Glutamatergic neuron (in vitro differentiated cells): ENCODE data around the gene RTL5. TPM values are rescaled to one million over a fixed set of nuclear protein-coding genes. Genes with fewer than 3 reads are reported as not detected.

ENCODE experiments used
- DNase-seq: peaks from one replicate; pipeline ENCODE4 v3.0.0; 2022
- H3K27ac Mint-ChIP-seq: one replicate; pipeline ENCODE4 v1.8.0; 2020; ENCODE audit warnings: mild to moderate bottlenecking, mixed read lengths, inconsistent platforms; ENCODE audit not compliant: unreplicated experiment
- H3K27me3 Mint-ChIP-seq: one replicate; pipeline ENCODE4 v1.8.0; 2020; ENCODE audit warnings: mild to moderate bottlenecking, moderate library complexity, mixed read lengths, inconsistent platforms; ENCODE audit not compliant: unreplicated experiment
- H3K36me3 Mint-ChIP-seq: one replicate; pipeline ENCODE4 v1.8.0; 2020; ENCODE audit warnings: mild to moderate bottlenecking, mixed read lengths, inconsistent platforms; ENCODE audit not compliant: unreplicated experiment
- H3K4me1 Mint-ChIP-seq: one replicate; pipeline ENCODE4 v1.8.0; 2020; ENCODE audit warnings: mild to moderate bottlenecking, low read depth, mixed read lengths, inconsistent platforms; ENCODE audit not compliant: unreplicated experiment
- H3K4me3 Mint-ChIP-seq: one replicate; pipeline ENCODE4 v1.8.0; 2020; ENCODE audit warnings: mild to moderate bottlenecking, mixed read lengths, inconsistent platforms; ENCODE audit not compliant: unreplicated experiment
- H3K9me3 Mint-ChIP-seq: one replicate; pipeline ENCODE4 v1.8.0; 2020; ENCODE audit warnings: mild to moderate bottlenecking, moderate library complexity, mixed read lengths, inconsistent platforms; ENCODE audit not compliant: unreplicated experiment
- total RNA-seq: library from RNA; stranded (reverse); fragmentation: NEBNext Ultra II Directional; extraction: Animal tissue kit (Norgen Biotek cat#: 25700); gene quantifications from one replicate; pipeline ENCODE4 v1.2.1, GENCODE V29; 2021; ENCODE audit not compliant: unreplicated experiment
- TF ChIP-seq, protein P1 (sequence below): fragments of 200-600 bp; sonication (generic); IDR thresholded peaks from one replicate; pipeline ENCODE4 v1.5.0; 2021; ENCODE audit not compliant: partially characterized antibody, unreplicated experiment

RTL5 gene
- total RNA-seq, 1 donor from 2014 or later: 18.2 TPM

DNA sequence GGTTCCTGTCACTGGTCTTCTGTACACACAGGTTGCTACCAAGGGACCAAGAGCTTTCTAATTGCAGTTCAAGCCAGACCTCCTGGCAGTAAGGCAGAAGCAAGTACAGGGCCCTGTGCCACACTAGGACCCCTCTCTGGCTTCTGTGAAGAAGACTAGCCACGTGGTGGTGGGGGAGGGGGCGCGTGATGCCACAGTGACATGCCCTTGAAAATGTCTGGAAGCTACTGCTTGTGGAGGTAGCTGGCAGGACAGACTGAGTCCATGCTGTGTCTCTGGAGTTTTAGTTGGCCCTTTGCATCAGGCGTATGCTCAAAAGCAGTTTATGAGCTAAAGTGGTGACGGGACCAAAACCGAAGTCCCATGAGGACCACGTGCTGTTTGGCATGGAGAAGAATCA, 50.9 kb downstream of the RTL5 start:
- no peaks in the 10 kb centered on the region for H3K36me3 Mint-ChIP-seq
- no peak overlapping the region for H3K4me3 Mint-ChIP-seq
- peaks cover 4% of the 10 kb centered on the region for H3K27me3 Mint-ChIP-seq
- H3K9me3 Mint-ChIP-seq: peaks cover 2% of the 10 kb centered on the region
- TF ChIP-seq, protein P1, sequence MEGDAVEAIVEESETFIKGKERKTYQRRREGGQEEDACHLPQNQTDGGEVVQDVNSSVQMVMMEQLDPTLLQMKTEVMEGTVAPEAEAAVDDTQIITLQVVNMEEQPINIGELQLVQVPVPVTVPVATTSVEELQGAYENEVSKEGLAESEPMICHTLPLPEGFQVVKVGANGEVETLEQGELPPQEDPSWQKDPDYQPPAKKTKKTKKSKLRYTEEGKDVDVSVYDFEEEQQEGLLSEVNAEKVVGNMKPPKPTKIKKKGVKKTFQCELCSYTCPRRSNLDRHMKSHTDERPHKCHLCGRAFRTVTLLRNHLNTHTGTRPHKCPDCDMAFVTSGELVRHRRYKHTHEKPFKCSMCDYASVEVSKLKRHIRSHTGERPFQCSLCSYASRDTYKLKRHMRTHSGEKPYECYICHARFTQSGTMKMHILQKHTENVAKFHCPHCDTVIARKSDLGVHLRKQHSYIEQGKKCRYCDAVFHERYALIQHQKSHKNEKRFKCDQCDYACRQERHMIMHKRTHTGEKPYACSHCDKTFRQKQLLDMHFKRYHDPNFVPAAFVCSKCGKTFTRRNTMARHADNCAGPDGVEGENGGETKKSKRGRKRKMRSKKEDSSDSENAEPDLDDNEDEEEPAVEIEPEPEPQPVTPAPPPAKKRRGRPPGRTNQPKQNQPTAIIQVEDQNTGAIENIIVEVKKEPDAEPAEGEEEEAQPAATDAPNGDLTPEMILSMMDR: no peak
- H3K27ac Mint-ChIP-seq: no peak overlapping the region
- DNase-seq: no peak
- H3K4me1 Mint-ChIP-seq: peaks cover 5% of the 10 kb centered on the region

DNA sequence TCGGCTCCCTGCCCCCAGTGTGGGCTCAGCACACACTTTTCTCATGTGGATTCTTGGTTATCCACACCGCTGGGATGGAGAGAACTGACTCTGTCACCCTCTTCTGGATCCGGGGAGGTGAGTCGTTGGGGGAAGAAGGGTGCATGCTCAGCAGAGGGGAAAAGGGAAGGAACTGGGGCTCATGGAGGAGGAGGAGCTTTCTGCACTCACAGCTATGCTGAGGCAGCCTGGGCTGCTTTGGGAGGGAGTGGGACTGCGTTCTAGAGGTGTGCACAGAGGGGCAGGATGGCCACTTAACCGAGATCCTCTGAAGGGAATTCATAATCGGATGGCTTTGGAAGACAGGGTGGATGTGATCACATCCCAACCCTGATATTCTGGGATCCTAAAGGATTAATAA, 51.6 kb downstream of the RTL5 start:
- H3K27ac Mint-ChIP-seq: no peak overlapping the region
- no peaks in the 10 kb centered on the region for H3K36me3 Mint-ChIP-seq

DNA sequence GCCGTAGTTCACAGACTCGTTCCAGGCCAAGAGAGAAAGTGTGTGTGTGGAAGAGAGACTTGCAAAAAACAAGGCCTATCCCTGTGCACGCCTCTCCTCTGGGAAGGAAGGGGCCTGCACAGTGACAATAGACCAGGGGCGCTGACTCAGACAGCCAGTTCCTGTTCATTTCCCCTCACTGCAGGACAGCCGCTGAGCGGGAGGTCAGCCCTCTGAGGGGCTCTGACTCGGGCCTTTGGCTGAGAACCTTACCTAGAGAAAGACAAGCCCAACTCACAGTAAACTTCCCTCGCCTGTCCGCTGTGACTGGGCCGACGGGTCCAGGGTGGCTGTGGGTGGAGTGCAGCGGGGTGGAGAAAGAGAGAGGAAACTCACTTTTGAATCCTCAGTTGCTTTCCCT, 52.1 kb downstream of the RTL5 start:
- Mint-ChIP-seq H3K9me3 (peaks cover 2% of the 10 kb centered on the region), H3K36me3 (no peaks in the 10 kb centered on the region), H3K27me3 (peaks cover 4% of the 10 kb centered on the region), H3K4me1 (peaks cover 5% of the 10 kb centered on the region), H3K4me3 (no peak overlapping the region), H3K27ac (no peak overlapping the region)
- DNase-seq: no peak
- TF ChIP-seq, protein P1: no peak

More for the DNA sequence above, 51.6 kb downstream of the RTL5 start:
- H3K27me3 Mint-ChIP-seq: peaks cover 4% of the 10 kb centered on the region
- DNase-seq: no peak
- no peak overlapping the region for H3K4me3 Mint-ChIP-seq
- TF ChIP-seq, protein P1: no peak
- H3K9me3 Mint-ChIP-seq: peaks cover 2% of the 10 kb centered on the region
- H3K4me1 Mint-ChIP-seq: peaks cover 5% of the 10 kb centered on the region

DNA sequence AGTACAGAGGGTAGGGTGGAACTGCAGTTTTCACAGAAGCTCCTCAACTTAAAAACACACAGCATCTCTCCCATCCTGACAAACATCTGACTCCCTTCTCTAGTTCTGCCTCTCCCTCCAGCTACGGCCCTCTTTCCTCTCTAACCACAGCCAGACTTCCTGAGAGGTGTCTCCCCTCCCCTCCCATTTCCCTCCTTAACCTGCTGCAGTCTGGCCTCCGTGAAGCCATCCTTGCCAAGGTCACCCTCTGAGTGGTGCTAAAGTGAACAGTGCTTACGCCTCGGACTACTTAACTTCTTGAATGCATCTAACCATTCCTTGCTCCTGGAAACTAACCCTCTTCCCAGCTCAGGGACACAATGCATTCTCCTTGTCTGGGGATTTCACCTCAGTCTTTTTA, 53.3 kb downstream of the RTL5 start:
- no peaks in the 10 kb centered on the region for H3K36me3 Mint-ChIP-seq
- peaks cover 5% of the 10 kb centered on the region for H3K4me1 Mint-ChIP-seq
- H3K4me3 Mint-ChIP-seq: no peak overlapping the region
- H3K27ac Mint-ChIP-seq: no peak overlapping the region
- H3K9me3 Mint-ChIP-seq: peaks cover 2% of the 10 kb centered on the region
- TF ChIP-seq, protein P1: no peak
- peaks cover 1% of the 10 kb centered on the region for H3K27me3 Mint-ChIP-seq
- no peak for DNase-seq

Other genes with a start within 250 kb of the RTL5 start
- 7.3 TPM for gene NHSL2, start 221.1 kb downstream of the RTL5 start, total RNA-seq
- gene PIN4, start 49.8 kb upstream of the RTL5 start, total RNA-seq: 19.5 TPM
- gene ERCC6L, start 107.1 kb upstream of the RTL5 start, total RNA-seq: 1.2 TPM
- gene RPS4X, start 145.3 kb upstream of the RTL5 start, total RNA-seq: 502 TPM
- 42.7 TPM for gene CITED1, start 174.0 kb upstream of the RTL5 start, total RNA-seq